GM18870 (cell line): ENCODE measurements around the gene FARP2.
"Not testable (repeated sequence)": the region's sequence is repeated elsewhere in the genome, so short reads cannot be mapped to it uniquely, and the experiment has no call there.

Source experiments
- ATAC-seq: cut with Tn5 transposase; IDR thresholded peaks from one replicate; pipeline ENCODE4 v1.9.1; 2021; ENCODE audit warnings: moderate library complexity; ENCODE audit not compliant: unreplicated experiment

FARP2 gene

DNA sequence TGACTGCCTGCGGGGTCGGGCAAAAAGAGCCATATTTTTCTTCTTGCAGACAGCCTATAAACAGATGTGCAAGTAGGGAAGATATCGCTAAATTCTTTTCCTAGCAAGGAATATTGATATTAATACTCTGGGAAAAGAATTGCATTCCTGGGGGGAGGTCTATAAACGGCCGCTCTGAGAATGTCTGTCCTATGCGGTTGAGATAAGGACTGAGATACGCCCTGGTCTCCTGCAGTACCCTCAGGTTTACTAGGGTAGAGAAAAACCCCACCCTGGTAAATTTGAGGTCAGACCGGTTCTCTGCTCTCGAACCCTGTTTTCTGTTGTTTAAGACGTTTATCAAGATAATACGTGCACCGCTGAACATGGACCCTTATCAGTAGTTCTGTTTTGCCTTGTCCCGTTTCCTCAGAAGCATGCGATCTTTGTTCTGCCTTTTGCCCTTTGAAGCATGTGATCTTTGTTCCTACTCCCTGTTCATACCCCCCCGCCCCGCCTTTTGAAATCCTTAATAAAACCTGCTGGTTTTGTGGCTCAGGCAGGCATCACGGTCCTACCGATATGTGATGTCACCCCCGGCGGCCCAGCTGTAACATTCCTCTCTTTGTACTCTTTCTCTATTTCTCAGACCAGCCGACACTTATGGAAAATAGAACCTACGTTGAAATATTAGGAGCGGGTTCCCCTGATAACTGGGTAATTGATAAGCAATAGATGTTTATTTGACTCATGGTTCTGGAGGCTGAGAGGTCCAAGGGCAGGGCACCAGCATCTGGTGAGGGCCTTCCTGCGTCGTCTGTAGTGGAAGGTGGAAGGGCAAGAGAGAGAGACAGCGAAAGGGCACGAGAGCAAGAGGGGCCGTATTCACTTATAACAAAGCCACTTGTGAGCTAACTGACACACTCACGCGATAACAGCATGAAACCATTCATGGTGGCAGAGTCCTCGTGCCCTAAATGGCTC lies 170.0 kb downstream of the FARP2 start:
- ATAC-seq, result not testable (repeated sequence)

DNA sequence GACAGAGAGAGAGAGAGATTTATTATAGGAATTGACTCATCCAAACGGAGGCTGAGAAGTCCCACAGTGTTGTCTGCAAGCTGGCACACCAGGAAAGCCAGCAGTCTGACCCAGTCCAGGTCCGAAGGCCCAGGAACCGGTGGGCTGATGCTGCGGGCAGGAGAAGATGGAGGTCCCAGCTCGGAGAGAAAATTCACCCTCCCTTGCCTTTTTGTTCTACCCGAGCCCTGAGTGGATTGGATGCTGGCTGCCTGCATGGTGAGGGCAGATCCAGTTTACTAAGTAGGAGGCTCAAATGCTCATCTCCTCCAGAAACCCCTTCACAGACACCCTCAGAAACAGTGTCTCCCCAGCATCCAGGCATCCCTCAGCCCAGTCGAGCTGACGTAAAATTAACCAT lies 174.5 kb downstream of the FARP2 start:
- no peak for ATAC-seq

DNA sequence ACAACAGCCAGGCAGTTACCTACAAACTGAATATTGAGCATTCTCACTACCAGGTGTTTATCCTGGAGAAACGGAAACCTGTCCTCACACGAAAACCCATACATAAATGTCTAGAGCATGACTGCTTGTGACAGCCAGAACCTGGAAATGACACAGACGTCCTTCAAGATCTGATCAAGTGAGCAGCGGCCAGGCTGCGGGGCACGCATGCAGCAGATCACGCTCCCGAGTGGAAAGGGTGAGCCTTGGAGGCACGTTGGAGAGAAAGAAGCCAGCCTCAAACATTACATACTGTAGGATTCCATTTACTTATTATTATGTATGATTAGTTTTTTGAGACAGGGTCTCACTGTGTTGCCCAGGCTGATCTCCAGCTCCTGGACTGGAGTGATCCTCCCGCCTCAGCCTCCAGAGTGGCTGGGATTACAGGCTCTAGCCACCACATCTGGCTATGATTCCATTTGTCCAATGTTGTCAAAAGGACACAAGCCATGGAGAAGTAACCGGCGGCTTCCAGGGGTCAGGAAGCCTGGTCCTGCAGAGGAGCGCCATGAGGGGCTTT lies 175.2 kb downstream of the FARP2 start:
- no peak for ATAC-seq

DNA sequence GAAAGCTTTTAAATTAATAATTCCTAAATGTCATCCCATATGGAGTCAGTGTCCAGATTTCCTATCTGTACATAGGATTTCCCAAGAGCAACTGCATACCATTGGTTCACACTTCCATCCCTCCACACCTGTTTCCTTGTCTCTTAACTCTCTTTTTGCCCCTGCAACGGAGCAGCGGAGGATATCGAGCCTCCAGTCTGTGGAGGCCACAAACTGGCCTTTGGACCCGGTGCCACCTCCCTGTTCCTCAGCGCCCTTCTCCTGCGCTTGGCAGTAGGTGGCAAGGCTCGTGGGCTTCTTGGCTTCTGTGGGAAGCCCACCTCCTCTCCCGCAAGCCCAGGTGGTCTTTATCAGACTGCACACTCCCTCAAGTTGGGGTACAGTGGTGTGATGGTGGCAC lies 176.1 kb downstream of the FARP2 start:
- ATAC-seq, result no peak

DNA sequence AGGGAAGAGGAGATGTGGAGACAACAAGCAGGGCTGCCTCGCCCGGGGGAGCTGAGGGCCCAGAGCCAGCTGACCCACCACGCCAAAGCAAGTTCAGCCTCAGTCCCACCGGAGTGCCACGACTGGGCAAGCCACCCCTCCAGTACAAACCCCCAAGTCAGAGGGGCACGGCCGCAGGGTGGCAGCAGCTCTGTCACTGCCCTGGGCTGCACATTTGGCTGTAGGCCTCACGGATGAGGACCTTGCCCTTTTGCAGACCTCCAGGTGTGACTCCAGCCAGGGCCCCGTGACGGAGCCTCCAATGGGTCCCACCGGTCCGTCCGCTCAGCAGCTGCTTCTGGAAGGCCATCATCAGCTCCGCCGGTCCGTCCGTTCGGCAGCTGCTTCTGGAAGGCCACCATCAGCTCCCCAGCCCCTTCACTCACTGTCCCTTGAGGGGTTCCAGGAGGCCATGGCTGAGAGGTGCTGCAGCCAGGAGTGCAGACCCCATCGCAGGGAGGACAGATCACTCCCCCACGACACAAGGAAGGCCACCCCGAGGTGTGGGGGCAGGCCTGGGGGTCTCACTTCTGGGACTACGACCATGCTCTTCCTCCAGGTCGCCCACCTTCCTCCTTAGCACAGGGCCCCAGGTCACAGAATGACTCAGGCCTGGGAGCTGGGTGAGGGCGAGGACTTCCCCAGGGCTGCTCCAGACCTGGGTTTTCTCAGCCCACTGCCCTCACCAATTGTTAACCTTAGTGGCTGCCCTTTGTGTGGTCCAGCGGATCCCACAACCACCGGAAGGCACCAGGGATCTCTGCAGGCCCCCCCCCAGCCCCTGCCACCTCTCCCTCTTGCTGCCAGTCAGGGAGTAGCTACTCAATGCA lies 176.9 kb downstream of the FARP2 start:
- no peak for ATAC-seq

DNA sequence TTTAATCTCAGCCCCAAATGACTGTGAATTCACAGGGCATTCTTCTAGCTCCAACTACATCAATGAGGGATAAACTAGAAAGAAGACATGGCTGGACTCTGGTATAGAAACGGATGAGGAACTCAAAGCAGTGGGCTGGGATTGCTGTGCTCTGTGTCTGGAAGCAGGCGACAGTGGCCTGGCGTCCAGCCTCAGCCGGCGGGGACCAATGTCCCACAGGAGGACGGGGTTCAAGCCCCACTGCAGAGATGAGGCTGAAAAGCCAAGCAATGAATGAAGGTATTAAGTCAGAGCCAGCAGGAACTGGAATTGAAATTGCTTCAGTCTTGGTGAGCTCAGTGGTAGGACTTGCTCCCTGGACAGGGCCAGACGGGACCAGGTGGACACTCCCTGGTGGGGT lies 178.2 kb downstream of the FARP2 start:
- ATAC-seq, result no peak

DNA sequence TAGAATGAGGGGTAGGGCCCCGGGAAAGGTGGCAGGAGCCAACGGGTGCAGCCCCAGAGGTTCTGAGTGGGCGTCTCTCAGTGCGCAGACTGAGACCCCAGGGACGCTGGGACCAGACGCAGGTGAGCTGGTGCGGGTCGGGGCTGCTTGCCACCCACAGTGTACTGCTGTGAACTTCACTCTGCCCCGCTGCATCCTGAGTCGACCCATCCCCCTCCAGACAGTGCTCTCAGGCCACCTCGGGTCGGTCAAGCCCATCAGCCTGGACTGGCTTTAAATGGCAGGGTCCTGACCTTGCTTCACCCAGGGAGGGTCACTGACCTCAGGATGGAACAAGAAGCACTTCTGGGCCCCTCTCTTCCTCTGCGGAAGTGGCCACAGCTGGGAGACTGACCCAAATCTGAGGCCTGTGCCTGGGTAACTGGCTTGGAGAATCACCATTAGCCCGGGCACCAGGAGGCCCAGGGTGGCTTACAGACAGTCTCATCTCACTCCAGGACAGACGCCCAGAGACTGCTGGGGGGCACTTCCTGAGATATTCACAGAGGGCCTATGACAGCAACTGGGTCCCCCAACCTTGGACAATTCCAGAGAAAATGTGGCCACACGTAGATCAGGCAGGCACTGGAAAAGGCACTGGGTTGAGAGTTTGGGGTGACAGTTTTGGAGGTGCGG lies 178.8 kb downstream of the FARP2 start:
- ATAC-seq, result no peak

DNA sequence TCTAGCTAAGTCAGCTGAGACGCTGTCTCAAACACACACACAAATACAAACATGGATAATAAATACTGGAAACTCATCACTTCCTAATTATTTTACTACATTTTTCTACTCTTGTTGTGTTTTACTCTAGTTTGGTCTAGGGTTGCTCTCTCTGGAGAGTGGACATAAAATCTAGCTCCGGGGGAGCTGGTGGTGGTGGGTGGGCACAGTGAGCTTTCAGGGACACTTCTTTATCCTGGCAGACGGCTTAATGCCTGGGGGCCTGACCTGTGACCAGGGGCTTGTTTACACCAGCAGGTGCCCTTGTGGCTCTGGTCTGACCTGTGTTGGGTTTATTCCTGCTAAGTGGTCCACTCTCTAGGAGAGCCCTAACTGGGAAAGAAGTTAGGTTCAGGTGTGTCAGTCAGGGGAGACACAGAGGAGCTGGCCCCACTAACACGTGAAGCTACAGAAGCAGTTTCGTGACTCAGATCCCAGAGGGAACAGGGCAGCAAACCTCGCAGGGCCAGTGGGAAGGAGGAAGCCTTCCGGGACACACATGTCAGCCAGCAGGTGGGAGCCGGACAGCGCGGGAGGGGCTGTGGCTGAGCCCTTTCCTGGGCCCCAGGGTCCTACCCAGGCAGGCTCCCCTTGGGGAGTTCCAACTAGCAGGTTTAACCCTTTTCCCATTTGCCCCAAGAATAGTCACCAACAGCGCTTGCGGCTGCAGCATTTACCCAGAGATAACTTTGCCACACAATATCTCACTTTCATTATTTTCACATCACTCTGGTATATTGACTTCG lies 180.0 kb downstream of the FARP2 start:
- ATAC-seq, result no peak

DNA sequence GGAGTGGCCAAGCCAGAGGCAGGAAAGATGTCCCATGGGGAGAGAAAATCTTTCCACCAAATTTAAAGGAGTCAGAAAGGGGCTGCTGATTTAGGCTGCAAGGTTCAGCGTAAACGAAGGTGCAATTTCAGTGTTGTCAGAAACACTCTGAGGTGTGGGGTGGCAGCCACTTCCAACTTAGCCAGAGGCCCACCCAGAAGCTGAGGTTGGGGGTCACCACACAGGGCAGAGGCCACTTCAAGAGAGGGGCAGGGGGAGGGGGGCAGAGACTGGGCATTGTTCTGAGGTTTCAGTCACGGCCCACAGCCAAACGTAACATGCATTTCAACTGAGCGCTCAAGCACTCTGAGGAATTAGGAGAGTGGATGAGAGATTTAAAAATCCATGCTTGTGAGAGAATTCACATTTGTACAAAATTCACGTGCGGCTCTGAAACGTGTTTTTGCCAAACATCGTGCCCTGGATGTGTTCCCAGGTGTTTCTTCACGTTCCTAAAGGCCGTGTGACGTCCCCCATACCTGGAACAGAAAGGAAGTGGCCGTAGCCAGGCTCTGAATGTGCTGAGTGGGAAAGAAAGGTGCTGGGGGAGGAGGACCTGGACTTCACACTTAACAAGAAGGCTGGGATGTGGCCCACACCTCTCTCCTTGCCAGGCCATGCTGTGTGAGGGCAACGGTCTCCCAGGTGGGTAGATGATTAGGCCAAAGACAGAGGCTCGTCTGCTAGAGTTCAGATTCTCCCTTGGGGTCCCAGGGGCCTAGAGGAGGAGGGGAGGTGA lies 182.9 kb downstream of the FARP2 start:
- ATAC-seq, result no peak

DNA sequence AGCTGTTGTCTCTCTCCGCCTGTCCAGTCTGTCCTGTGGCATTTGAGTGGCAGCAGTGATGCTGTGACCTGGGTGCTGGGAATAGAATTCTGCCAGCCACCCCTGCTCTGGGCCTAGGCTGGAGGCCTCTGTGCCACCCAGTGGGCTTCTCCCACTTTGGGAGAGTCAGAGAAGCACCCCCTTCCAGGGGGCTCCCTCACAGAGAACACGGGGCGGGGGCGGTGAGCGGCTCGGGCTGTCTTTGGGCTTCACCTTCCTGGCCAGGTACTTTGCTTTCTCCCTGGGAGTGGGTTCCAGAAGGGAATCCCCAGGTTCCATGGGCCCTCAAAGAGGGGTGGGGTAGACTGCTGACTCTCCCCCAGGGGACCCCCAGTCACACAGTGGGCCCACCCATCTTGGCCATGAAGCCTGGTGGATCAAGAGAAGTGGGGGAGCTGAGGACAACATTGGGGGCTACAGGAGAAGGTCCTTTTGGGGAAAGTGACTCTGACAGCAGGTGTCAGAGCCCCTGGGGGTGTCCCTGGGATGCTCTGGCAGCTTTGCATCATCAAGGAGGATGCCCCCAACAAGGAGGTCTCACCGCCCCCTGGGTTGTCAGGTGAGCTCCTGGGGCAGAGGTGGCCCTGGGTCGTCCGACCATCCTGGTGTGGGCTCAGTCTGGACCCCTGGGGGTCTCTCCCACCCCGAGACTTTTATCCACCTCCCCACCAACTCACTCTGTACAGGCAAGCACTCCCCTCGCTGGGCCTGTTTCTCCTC lies 183.7 kb downstream of the FARP2 start:
- ATAC-seq, result no peak

DNA sequence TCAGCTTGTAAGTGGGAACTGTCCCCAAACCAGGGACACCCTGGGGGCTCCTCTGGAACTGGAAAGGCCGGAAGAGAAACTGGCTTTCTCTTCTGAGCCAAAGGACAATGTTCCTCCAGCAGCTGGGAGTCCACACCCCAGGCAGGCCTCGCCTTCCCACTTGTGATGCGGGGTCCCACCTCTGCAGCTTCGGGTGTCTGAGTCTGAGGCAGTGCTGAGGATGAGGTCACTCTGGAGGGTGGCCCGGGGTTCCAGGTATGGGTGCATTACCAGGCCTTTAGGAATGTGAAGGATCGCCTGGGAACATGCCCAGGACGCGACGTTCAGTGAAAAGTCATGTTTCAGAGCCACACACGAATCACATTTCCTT lies 184.3 kb downstream of the FARP2 start:
- ATAC-seq, result no peak

DNA sequence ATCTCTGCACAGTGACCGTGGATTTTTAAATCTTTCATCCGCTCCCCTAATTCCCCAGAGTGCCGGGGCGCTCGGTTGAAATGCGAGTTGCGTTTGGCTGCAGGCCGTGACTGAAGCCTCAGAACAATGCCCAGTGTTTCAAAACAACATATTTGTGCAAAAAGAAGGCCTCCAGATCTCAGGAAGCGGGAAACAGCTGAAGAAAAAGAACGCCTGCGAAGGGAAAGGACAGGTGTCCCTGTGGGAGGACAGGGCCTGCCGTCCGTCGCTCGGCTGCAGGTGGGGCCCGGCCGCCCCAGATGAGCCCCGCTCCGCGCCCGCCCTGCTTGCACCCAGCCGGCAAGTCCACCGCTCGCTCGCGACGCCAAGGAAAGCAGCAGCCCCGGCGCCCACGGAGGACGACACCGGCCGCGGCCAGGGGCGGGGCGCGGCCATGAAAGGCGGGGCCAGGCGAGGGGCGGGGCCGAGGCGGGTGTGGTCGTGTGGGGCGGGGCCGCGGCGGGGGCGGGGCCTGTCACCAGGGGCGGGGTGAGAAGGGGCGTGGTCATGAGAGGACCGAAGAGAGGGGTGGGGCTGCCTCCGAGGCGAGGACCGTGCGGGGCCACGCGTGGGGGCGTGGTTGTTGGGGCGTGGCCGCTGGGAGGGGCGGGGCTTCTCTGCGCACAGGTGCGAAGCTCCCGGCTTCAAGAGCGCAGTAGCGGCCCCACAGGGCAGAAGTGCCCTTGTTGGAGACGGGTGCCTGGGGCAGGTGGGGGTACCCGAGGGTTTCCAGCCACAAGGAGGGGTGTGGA lies 184.9 kb downstream of the FARP2 start:
- no peak for ATAC-seq

DNA sequence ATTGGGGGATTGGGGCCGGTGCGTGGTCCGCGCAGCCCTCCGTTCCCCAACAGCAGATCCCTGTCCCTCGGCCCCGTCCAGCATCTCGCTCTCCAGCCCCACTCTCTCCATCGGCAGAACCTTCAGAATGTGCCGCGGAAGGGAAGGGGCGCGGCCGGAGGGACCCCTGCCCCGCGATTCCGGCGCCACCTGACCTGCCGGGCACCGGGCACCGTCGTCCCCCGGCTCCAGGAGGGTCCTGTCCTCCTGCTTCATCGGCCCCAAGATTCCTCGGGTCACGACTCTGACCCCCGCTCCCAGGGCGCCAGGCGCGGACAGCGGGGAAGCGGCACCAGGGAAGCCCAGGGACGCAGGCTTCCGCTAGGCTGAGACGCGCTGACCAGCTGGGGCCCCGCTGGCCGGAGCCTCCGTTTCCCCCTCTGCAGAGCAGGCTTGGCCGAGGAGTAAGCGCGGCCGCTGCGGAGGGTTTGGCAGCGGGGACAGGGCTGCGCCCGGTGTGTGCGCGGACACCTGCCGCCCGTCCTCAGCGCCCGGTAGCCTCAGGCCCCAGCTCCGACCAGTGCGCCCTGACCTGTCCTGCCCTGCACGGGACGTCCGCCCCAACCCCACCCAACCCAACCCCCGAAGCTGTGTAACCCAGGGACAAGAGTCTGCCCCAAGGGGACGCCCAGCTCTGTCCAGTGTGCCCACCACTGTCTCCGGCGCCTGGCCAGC lies 185.6 kb downstream of the FARP2 start:
- ATAC-seq, result no peak

DNA sequence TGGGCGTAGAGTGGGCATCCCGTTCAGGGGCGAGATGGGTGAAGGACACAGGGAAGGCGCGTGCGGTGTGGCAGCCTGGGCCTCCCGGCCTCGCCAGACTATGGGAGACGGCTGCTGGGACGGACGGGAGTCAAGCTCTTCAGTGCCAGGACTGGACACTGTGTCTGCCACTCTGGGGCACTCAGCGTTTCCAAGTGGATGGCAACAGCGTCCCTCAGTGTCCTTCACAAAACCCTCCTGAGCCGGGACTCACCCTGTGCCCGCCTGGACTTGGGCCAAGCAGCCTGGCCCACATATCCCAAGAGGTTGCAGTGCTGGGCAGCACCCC lies 186.2 kb downstream of the FARP2 start:
- ATAC-seq, result no peak
